Suppressor macrophage (primary cell): ENCODE results near the gene FBXO42.
"Not testable (repeated sequence)": the region's sequence is repeated elsewhere in the genome, so short reads cannot be mapped to it uniquely, and the experiment has no call there.

Experiments
- DNase-seq, 4 experiments: peaks; one replicate each; pipeline ENCODE4 v3.0.0-alpha.2; 2020 to 2022

FBXO42 gene

DNA sequence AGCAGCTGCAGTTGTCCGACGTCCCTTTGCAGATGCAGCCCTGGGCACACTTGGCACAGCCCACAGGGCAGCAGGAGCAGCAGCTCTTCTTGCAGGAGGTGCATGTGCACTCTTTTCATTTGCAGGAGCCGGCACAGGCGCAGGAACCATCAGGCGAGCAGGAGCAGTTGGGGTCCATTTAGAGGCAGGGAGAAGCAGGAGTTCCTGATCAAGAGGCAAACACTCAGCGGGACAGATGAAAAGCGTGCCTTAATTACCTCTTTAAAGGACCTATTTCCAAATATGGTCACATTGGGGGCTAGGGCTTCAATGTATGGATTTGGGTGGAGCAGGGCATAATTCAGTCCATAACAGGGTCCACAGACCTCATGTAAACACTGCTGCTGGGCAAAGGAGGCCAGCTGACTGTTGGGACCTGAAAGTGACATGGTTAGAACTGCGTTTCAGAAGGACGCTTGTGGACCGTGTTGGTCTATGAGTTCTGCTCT lies 111.0 kb downstream of the FBXO42 start:
- DNase-seq, result no peak

DNA sequence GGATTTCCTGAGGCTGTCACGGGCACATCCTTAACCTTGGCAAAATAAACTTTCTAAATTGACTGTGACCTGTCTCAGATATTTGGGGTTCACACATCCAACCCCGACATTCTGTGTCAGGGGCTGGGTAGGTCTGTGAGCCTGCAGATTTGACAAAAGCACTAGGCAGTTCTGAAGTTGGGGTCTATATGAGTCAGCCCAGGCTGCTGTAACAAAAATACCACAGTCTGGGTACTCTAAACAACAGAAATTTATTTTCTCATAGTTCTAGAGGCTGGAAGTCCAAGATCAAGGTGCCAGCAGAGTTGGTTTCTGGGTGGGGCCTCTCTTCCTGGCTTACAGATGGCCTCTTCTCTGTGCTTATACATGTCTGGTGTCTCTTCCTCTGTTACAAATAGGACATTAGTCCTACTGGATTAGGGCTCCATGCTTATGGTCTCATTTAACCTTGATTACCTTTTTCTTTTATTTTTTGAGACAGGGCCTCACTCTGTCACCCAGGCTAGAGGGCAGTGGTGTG lies 112.2 kb downstream of the FBXO42 start:
- no peak for DNase-seq

DNA sequence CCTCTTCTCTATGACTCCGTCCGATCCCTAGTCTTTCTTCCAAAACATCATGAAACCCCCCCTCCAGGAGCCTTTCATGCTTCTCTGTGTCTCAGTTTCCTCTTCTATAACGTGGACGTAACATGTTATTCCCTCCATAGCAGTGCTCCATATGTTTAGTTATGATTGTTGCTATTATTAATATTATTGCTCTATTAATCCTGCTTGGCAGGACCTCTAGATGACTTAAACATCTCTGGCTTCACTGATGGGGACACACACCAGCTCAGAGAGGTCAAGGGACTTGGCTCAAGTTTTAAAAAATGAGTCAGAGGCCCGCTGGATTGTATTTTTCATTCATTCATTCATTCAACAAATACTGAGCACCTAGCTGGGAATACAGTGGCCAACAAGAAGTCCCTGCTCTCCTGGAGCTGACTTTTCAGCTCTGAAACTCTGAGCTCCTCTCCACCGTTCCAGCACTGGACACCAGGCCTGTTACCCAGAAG lies 114.9 kb downstream of the FBXO42 start:
- no peak for DNase-seq

DNA sequence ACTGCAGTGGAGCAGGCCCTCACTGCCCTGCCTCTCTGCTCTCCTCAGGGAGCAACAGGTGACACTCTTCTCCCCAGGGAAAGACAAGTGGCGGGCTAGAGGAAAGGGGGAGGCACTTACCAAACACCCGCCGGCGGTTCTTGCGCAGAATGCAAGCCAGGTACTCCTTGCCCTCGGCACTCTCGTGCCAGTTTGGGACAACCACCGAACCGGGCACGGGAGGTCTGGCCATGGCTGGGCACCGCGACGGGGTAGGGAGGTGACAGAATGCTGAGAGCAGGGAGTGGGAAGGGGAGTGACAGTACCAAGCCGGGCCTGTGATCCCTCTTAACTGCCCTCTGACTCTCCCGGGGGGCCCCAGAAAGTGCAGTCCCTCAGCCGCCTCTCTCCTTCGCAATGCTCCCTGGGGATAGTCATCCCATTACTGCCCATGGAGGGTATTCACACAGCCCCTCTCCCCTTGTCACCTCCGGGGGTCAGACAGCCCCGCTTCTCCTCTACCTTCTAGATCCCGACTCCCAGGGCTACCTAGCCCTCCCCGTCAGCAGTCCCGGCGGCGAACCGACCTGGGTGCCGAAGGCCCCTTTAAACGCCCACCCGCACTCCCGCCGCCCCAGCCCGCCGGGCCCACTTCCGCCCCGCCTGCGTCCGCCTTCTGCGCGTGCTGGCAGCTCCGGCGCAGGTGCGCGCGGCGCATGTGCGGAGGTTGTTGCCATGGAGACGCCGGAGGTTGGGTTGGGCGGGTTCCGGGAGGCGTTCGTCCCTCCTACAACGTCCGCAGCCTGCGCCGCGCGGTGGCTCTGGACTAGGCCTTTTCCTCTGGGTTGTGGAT lies 115.6 kb downstream of the FBXO42 start, which contains the start of gene CPLANE2:
TSS of gene CPLANE2 (minus strand) at position 673 of the 832 bp plus-strand sequence. CDS start at position 232, 441 bp downstream.
- peak; percentile 90 to 96 (median 93) for DNase-seq

DNA sequence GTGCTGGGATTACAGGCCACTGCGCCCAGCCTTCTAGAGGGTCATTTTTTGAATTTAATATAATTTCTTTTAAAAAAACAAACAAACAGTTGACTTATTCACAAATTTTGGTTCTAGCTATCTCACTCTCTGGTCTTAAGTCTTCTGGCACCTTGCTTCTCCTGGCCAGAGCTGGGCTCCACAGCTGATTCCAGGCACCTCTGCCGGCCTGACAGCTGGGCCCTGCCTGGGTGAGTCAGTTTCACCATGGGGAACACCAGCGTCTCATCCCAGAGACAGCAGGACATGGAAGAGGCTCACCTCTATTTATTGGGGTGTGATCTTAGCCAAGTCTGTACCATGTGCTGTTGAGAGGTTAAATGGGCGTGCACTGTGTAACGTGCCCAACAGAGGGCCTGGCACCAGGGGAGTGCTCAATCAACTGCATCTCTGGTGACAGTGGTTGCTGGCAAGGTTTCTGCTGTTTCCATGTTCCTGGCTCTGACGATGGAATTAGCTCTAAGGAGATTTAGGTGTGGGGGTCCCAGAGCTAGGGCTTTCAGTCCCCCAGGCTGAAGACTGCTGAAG lies 116.3 kb downstream of the FBXO42 start:
- DNase-seq, result peak; percentile 27 to 49 (median 37)

DNA sequence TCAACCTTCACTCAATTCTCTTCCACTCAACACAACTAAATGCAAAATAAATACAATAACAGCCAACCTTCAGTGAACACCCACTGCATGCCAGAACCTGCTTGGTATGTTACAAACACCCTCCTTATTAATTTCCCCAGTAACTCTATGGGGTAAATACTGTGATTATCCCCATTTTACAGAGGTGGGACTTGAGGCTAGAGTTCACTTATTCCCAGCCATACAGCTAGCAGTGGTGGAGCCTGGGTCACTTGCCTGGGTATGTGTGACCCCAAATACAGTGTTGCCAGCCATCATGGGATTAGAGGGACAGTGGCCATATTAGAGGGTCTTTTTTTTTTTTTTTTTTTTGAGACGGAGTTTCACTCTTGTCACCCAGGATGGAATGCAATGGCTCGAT lies 116.9 kb downstream of the FBXO42 start:
- no peak for DNase-seq

DNA sequence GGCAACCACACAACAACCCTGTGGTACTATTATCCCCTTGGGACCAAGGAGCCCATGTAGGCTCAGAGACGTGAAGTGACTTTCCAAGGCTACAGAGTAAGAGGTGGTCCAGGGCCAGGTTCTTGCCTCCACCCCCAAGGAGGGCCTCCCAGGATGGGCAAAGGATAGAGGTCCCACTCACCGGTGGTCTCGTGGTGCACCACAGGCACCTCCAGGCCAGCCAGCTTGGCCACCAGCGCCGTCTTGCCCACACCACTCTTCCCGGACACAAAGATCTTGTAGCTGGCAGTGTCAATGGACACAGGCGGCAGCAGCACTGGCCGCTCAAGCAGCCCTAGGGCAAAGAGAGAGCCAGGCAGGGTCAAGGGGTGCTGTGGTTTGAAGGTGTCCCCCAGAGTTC lies 118.8 kb downstream of the FBXO42 start:
- no peak for DNase-seq

DNA sequence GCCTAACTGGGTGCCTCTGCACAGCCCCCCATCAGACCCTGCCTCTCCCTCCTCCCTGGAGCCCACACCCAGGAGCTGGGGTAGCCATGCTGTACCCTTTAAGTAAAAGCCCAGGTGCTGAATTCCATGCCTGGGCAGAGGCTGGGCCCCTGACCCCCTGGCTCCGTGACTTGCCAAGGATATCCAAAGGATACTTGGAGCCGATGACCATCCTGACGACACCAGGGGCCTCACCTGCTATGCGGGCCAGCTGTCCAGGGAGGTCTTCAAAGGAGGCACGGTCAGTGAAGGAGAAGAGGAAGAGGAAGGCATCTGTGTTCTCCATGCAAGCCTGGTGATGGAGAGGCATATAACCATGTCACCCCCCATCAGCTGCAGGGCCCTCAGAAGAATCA lies 120.0 kb downstream of the FBXO42 start:
- DNase-seq, result no peak

DNA sequence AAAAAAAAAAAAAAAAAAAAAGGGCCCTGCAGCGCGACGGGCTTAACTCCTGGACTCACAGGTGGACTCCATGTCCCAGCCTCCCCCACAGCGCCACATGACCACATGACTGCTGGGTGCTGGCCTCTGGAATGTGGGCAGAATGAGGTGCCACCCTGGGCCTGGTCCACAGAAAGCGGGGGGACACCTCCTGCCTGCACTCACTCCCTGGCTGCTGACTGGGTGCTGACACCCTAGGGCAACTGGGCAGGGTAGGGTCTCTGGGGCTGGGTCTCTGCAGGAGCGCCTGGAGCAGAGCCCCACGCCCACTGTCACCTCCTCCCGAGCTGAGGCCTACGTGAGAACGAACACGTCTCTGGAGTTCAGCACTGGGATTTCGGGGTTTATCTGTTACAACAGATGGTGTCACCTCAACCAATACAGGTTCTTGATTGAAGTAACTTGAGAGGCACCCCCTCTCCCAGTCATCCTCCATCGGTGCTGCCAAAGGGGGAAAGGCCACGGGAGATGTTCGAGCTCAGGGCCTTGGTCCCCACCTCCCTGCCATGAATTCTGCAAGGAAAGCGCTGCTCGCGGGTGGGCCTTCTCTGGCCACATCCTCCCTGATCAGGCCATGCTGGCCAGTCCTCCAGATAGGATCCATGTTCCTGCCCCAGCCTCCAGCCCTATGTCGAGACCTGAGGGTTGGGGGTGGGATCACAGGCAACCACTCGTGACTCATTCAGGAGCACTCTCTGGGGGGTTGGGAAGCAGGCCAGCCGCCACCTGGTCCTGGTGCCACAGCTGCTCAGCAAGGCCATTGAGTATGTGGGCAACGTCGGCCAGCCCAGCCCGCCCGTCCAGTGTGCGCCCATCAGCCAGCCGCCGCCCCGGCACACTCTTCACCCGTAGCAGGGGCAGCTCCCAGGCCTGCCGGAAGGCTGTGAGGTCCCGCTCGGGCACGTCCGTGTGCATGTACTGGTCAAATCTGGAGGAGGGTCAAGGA lies 120.7 kb downstream of the FBXO42 start:
- DNase-seq, result no peak

DNA sequence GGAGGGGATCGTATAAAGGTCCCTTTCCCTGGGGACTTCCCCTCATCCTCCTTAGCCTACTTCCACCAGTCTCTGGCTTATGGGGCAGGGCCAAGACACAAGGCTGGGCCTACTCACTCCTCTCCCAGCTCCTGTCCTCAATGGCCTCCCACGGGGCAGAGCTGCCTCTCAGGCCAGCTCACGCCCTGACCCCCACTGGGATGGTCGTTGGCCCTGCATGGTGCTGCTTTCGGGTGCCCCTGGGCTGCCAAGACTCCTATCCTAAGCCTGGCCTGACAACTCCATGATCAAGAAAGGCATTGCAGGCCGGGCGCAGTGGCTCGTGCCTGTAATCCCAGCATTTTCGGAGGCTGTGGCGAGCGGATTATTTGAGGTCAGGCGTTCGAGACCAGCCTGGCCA lies 121.5 kb downstream of the FBXO42 start:
- DNase-seq, result no peak

DNA sequence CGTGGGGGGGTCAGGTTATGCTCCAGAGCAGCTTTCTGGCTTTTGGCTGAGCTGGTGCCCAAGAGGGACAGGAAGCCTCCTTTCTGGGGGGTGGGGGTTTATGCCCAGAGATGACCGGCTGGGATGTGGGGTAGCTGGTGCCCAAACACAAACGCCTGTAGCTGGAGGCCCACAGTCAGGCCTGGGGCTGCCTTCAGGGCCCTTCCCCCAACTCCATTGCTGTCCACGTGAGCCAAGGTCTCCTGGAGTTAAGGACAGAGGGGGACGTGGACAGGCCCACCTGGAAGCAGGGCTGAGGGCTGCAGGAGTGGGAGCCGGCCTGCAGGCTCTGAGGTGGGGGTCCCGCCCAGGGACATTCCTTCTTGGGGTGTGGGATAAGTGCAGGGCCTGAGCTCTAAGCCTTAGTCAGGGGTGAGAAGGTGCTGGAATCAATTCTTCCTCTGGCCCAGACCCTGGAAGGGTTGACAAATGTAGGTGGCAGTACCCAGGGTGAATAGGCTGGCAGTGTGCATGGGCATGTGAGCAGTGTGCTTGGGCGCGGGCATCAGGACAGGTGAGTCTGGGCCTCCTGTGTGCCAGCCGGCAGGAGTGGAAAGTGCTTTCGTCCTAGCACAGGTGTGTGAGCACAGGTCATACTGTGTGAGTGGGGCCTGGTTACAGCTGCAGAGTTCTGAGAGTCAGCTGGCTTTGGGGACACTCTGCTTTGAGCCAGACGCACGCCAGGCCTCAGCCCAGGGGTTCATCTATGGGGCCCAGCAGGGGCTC lies 122.1 kb downstream of the FBXO42 start:
- DNase-seq, result no peak

DNA sequence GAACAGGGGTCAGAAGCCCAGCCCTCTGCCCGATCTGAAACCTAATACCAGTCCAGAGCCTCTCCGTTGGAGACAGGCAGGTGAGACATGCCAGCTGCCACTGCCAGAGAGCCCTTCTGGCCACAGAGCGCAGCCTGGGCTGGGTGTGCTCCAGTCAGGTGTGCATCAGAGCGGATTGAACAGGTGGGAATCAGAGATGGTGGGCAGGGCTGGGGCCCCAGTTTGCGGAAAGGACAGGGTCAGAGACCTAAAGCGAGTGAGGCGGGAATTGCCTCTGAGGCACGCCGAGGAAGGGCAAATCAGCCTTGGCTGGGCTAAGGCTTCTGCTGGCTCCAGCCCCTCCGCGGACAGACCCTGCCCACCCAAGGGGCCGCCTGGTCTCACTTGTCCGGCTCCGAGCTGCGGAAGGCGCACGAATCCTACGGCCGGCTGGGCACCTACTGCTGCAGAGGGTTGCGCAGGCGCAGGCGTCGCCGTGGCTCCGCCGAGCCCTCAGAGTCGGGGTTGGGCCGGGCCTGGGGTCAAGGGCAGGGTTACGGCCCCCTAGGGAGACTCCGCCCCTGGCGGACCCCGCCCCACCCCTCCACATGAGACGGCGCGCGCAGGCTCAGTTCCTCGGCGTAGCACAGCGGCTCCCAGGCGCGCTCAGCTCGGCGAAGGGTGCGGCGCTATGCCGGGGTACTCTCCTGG lies 125.6 kb downstream of the FBXO42 start:
- DNase-seq, result peak in 3 of 4 experiments; percentile 19 to 52 (median 23)

DNA sequence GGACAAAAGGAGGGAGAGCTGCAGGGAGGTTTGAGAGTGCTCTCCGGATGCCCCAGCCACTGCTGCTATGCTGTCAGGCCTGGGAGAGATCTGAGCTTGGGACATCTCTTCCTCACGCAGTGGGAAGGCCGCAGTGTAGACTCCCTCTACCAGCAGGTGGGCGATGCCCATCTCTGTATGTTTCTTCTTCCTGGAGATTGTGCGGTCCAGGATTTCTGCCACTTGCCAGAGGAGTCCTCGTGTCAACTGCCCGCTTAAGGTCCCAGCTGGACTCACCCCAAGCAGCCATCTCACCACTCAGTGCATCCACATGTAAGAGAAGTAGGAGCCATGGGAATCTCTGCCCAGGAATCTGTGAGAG lies 126.2 kb downstream of the FBXO42 start:
- DNase-seq, result no peak

DNA sequence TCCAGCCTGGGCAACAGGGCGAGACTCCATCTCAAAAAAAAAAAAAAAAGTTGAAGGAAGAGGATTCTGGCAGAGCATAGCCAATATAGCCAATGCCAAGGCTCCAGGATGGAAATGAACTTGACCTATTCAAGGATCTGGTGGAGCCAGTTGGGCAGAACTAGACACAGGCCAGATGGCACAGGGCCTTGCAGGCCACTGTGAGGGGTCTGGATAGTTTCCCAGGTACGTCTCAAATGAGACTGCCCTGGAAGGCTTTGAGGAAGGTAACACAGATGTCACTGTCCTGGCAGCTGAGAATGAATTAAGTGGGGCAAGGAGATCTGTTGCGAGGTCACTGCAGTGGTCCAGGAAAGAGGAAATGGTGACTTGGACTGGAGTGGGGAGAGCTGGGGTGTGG lies 127.8 kb downstream of the FBXO42 start:
- no peak for DNase-seq

DNA sequence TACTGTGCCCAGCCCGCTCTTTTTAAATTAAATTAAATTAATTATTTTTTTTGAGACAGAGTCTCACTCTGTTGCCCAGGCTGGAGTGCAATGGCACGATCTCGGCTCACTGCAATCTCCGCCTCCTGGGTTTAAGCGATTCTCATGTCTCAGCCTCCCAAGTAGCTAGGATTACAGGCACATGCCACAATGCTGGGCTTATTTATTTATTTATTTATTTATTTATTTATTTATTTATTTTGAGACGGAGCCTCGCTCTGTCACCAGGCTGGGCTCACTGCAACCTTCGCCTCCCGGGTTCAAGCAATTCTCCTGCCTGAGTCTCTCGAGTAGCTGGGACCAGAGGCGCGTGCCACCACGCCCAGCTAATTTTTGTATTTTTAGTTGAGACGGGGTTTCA lies 129.6 kb downstream of the FBXO42 start:
- not testable (repeated sequence) for DNase-seq

DNA sequence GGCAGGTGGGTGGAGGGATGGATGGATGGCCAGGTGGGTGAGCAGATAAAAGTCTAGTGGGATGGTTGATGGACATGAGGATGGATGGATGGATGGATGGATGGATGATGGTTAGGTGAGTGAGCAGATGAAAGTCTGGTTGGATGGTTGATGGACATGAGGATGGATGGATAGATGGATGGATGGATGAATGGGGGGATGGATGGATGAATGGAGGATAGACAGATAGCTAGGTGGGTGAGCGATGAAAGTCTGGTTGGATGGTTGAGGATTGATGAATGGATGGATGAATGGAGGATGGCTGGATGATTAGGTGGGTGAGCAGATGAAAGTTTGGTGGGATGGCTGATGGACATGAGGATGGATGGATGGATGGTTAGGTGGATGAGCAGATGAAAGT lies 130.8 kb downstream of the FBXO42 start:
- no peak for DNase-seq

DNA sequence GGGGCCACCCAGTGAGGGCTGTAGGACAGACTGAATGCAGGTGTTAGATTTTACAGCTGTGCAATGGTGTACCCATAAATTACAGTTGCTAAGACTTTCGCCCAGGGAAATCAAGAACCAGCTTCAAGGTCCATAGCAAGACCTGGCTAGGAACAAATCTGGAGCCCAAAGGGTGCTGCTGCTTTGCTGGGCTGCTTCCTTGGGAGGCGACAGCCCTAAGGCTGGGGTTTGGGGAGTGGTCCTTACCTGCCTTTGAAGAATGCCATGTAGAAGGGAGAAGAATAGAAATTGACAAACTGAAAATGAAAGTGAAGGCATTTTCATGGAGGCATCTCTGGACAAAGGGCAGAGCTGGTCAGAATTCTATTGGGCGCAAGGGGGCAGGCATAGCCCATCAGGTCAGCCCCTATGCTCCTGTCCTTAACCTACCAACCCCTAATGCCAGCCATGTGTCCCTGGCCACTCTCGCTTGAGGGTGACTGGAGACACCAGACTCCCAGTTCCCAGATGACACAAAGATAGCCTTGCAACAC lies 132.2 kb downstream of the FBXO42 start:
- DNase-seq, result no peak

DNA sequence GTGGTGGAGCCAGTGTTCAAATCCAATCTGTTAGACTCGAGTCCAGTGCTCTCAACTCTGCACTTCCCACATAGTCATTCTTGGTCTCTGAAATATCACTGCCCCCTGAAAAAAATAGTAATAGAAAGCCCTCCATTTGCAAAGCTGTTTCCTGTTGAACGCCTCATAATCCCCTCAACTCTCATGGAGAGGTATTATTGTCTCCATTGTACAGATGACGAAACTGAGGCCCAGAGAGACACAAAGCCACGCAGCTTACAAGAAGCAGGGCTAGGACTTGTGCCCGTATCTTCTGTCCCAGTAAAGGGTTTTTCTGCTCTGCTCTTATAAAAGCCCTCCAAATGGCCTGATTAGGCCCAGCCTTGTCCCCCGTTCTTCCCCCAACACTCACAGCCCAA lies 133.6 kb downstream of the FBXO42 start:
- no peak for DNase-seq

DNA sequence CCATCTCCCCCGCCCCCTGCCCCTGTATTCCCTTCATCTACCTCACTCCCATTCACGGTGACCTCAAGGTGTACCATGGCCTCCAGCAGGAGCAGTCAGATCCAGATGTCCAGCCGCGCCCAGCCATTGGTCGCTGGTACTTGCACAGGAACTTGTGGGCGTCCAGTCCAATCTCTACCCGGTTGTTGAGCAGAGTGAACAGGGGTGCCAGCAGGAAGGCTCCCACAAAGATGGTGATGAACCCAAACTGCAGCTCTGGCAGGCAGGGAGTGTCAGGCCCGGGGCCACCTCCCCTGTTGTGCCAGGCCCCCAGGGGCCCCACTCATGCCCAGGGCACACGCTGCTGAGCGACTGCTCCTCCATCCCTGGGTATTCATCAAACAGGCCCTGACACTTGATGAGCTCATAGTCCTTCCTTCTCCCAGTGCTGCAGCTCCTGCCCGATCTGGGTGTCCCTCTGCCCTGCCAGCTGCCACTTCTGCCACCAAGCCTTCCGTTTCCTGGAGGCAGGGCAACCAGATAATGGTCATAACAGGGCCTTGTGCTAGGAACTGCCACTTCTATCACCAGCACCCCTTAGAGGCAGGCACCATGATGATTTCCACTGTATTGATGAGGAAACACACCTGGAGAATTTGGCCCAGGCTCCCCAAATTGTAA lies 134.1 kb downstream of the FBXO42 start:
- no peak for DNase-seq
